ENCODE data around the gene UNC80. TPM values are rescaled to one million over a fixed set of nuclear protein-coding genes. Genes with fewer than 3 reads are reported as not detected.

UNC80 gene
- total RNA-seq, 1 donor from 2014 or later, result not detected

DNA sequence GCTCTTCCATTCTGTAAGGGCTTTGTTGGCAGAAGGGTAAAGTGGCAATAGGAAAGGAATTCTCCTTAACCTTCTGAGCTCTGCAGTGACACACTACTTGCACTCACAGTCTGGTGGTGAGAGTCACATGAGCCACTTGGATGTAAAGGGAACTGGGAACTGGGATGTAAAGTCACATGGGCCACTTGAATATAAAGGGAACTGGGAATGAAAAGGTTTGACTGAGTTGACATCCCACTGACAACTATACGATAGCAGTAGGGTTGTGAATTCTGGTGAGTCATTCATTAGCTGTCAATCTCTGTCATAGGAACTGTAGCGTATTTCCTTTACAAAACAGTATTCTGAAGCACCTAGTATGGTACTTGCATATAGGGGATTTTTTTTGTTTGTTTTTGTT lies 236.3 kb downstream of the UNC80 start:
- ATAC-seq (ENCODE audit: low read depth) (peak; percentile 40), DNase-seq (no peak)
- Mint-ChIP-seq H3K36me3 (ENCODE audit: low read depth) (peaks cover 70% of the 10 kb centered on the region), H3K4me1 (peaks cover 54% of the 10 kb centered on the region), H3K9me3 (no peaks in the 10 kb centered on the region), H3K27me3 (no peaks in the 10 kb centered on the region), H3K27ac (no peak overlapping the region), H3K4me3 (no peak overlapping the region)
- TF ChIP-seq, protein P1, sequence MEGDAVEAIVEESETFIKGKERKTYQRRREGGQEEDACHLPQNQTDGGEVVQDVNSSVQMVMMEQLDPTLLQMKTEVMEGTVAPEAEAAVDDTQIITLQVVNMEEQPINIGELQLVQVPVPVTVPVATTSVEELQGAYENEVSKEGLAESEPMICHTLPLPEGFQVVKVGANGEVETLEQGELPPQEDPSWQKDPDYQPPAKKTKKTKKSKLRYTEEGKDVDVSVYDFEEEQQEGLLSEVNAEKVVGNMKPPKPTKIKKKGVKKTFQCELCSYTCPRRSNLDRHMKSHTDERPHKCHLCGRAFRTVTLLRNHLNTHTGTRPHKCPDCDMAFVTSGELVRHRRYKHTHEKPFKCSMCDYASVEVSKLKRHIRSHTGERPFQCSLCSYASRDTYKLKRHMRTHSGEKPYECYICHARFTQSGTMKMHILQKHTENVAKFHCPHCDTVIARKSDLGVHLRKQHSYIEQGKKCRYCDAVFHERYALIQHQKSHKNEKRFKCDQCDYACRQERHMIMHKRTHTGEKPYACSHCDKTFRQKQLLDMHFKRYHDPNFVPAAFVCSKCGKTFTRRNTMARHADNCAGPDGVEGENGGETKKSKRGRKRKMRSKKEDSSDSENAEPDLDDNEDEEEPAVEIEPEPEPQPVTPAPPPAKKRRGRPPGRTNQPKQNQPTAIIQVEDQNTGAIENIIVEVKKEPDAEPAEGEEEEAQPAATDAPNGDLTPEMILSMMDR (IDR thresholded peaks at IDR 0.05), result no peak
- intact Hi-C loops (cut with micrococcal nuclease), result loop anchor here (10.0 kb wide), 1 partner anchor 583 kb away; the partner anchor contains the start of gene MAP2
- POLR2A ChIA-PET, result no interaction called here
- CTCF ChIA-PET, result no interaction called here

- intact Hi-C loops (cut with micrococcal nuclease), result loop anchor here (10.0 kb wide), 1 partner anchor 584 kb away; the partner anchor contains the start of gene MAP2
- POLR2A ChIA-PET, result no interaction called here
- CTCF ChIA-PET, result no interaction called here
- H3K4me1 Mint-ChIP-seq, result peaks cover 43% of the 10 kb centered on the region
- peaks cover 76% of the 10 kb centered on the region for H3K36me3 Mint-ChIP-seq (ENCODE audit: low read depth)
- DNase-seq, result no peak
- TF ChIP-seq, protein P1 (IDR thresholded peaks at IDR 0.05), result no peak
- H3K9me3 Mint-ChIP-seq, result no peaks in the 10 kb centered on the region
- no peak overlapping the region for H3K4me3 Mint-ChIP-seq
- H3K27me3 Mint-ChIP-seq, result no peaks in the 10 kb centered on the region
- no peak for ATAC-seq (ENCODE audit: low read depth)
- no peak overlapping the region for H3K27ac Mint-ChIP-seq
Observed at GRCh38 chr2:210009126-210009525, 237.5 kb downstream of the UNC80 start.

DNA sequence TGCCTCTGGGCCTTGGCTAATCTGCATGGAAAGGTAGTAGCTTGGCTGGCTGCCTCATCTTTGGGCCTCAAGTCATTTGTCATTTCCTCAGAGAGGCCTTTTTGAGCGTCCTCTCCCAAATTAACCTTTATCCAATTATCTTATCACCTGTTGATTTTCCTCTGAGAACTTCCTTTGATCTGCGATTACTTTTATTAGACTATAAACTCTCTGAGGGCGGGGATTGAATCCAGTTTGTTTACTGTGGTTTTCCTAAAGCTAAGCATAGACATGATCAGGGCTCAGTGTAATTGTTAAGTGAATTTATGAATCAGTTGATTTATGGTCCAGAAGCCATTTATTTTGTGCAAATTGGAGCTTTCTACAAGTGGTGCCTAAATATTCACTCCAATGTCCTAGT lies 238.3 kb downstream of the UNC80 start:
- TF ChIP-seq, protein P1 (IDR thresholded peaks at IDR 0.05), result no peak
- H3K4me3 Mint-ChIP-seq, result no peak overlapping the region
- ChIA-PET CTCF (no interaction called here), POLR2A (no interaction called here)
- peaks cover 77% of the 10 kb centered on the region for H3K36me3 Mint-ChIP-seq (ENCODE audit: low read depth)
- H3K27ac Mint-ChIP-seq, result no peak overlapping the region
- DNase-seq (no peak), ATAC-seq (ENCODE audit: low read depth) (no peak)
- H3K9me3 Mint-ChIP-seq, result no peaks in the 10 kb centered on the region
- intact Hi-C loops (cut with micrococcal nuclease), result loop anchor here (10.0 kb wide), 1 partner anchor 585 kb away; the partner anchor contains the start of gene MAP2
- no peaks in the 10 kb centered on the region for H3K27me3 Mint-ChIP-seq
- peaks cover 35% of the 10 kb centered on the region for H3K4me1 Mint-ChIP-seq

- H3K4me1 Mint-ChIP-seq, result no peaks in the 10 kb centered on the region
- no peak overlapping the region for H3K27ac Mint-ChIP-seq
- ChIA-PET CTCF (no interaction called here), POLR2A (no interaction called here)
- intact Hi-C loops (cut with micrococcal nuclease), result no loop called here
- peaks cover 84% of the 10 kb centered on the region for H3K36me3 Mint-ChIP-seq (ENCODE audit: low read depth)
- no peaks in the 10 kb centered on the region for H3K27me3 Mint-ChIP-seq
- TF ChIP-seq, protein P1 (IDR thresholded peaks at IDR 0.05), result no peak
- no peak for DNase-seq
- no peak overlapping the region for H3K4me3 Mint-ChIP-seq
- no peak for ATAC-seq (ENCODE audit: low read depth)
- no peaks in the 10 kb centered on the region for H3K9me3 Mint-ChIP-seq
Observed at GRCh38 chr2:210020138-210020537, 248.5 kb downstream of the UNC80 start.

DNA sequence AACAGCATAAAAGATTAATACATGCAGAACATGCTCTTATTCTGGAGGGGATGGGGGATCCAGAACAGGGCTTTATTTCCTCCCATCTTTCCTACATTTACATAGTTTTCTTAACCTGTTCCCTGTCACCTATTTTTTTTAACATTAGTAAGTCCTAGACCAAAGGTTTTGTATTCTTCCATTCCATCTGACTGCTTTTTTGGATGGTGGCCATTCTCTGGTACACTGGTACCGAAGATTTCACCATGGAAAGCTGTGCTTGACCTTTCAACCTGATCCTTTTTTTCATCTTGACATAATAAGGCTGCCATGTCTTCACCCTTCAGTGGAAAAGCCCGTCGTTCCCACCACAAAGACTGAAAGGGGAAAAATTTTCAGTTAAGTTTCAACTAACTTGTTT lies 251.2 kb downstream of the UNC80 start:
- H3K9me3 Mint-ChIP-seq, result no peaks in the 10 kb centered on the region
- TF ChIP-seq, protein P1 (IDR thresholded peaks at IDR 0.05), result no peak
- no peak overlapping the region for H3K27ac Mint-ChIP-seq
- ATAC-seq (ENCODE audit: low read depth) (no peak), DNase-seq (no peak)
- intact Hi-C loops (cut with micrococcal nuclease), result no loop called here
- H3K36me3 Mint-ChIP-seq (ENCODE audit: low read depth), result peaks cover 66% of the 10 kb centered on the region
- H3K4me1 Mint-ChIP-seq, result no peaks in the 10 kb centered on the region
- no peaks in the 10 kb centered on the region for H3K27me3 Mint-ChIP-seq
- no peak overlapping the region for H3K4me3 Mint-ChIP-seq
- CTCF ChIA-PET, result no interaction called here
- POLR2A ChIA-PET, result no interaction called here

Measured in activated B cell treated with CpG ODN at 0.5 μM for 24 hours (primary cell).